Choroid plexus epithelial cell (primary cell): ENCODE measurements around the gene KRTAP1-4.
A peak's percentile ranks its signal among the peaks of the same experiment; 100 is the strongest.
"Not testable (repeated sequence)": the region's sequence is repeated elsewhere in the genome, so short reads cannot be mapped to it uniquely, and the experiment has no call there.

ENCODE experiments used
- DNase-seq: peaks from one replicate; pipeline ENCODE4 v3.0.0-alpha.2; 2010; ENCODE audit warnings: low read depth
- H3K4me3 ChIP-seq: 2 replicates; pipeline ENCODE4 v1.5.1; 2011; ENCODE audit warnings: low read depth, mild to moderate bottlenecking, control low read depth, low read length, moderate library complexity
- CTCF ChIP-seq: conservative IDR thresholded peaks from 2 replicates; pipeline ENCODE4 v1.5.1; 2011; ENCODE audit warnings: low read depth, mild to moderate bottlenecking, control low read depth, inconsistent platforms, low read length, moderate library complexity

Gene KRTAP1-4

GRCh38 chr17:41058741-41059140 is 28.7 kb upstream of the KRTAP1-4 start:
- DNase-seq: no peak
- H3K4me3 ChIP-seq: no peak overlapping the region
- no peak for TF ChIP-seq CTCF

- no peak for TF ChIP-seq CTCF
- H3K4me3 ChIP-seq: no peak overlapping the region
- no peak for DNase-seq
These were observed 27.6 kb upstream of the KRTAP1-4 start for GRCh38 chr17:41057547-41057946.

- not testable (repeated sequence) for H3K4me3 ChIP-seq, DNase-seq
These were observed 25.1 kb upstream of the KRTAP1-4 start, which contains the start of gene KRTAP2-2 for GRCh38 chr17:41055130-41055529. TSS of gene KRTAP2-2 (minus strand) at chr17:41055230. CDS start at chr17:41055211, 19 bp downstream.

- DNase-seq, H3K4me3 ChIP-seq: not testable (repeated sequence)
These were observed 24.6 kb upstream of the KRTAP1-4 start for GRCh38 chr17:41054556-41054955.

- no peak for DNase-seq
- H3K4me3 ChIP-seq: no peak overlapping the region
- TF ChIP-seq CTCF: no peak
These were observed 24.0 kb upstream of the KRTAP1-4 start for GRCh38 chr17:41054025-41054424.

- DNase-seq: no peak
- no peak for TF ChIP-seq CTCF
- H3K4me3 ChIP-seq: no peak overlapping the region
These were observed 22.6 kb upstream of the KRTAP1-4 start for GRCh38 chr17:41052566-41052965.

GRCh38 chr17:41049110-41049509 is 19.1 kb upstream of the KRTAP1-4 start:
- no peak overlapping the region for H3K4me3 ChIP-seq
- DNase-seq: peak; percentile 69
- no peak for TF ChIP-seq CTCF

- peak; percentile 25 for DNase-seq
- TF ChIP-seq CTCF: no peak
- H3K4me3 ChIP-seq: no peak overlapping the region
These were observed 18.4 kb upstream of the KRTAP1-4 start for GRCh38 chr17:41048441-41048840.

- DNase-seq: not testable (repeated sequence)
These were observed 16.9 kb upstream of the KRTAP1-4 start, which contains the start of gene KRTAP2-1 for GRCh38 chr17:41046735-41047465. TSS of gene KRTAP2-1 (minus strand) at chr17:41047316. CDS start at chr17:41047267, 49 bp downstream.

More at GRCh38 chr17:41046735-41047465, 16.9 kb upstream of the KRTAP1-4 start, which contains the start of gene KRTAP2-1:
- not testable (repeated sequence) for H3K4me3 ChIP-seq
